H1 (cell line): Measurements from ENCODE around the gene ATP5PB. TPM values are rescaled to one million over a fixed set of nuclear protein-coding genes. Genes with fewer than 3 reads are reported as not detected.

ENCODE experiments used
- CTCF ChIA-PET: fragments of 300-600 bp; sonication (Branson Sonifier 250); formaldehyde crosslinking; loops from one replicate; lab custom pipeline; 2021; ENCODE audit not compliant: partially characterized antibody; lab: Charles Lee
- POLR2A ChIA-PET: fragments of 300-600 bp; sonication (Branson Sonifier 250); formaldehyde crosslinking; loops from one replicate; lab custom pipeline; 2021; ENCODE audit warnings: inconsistent platforms; ENCODE audit not compliant: partially characterized antibody; lab: Charles Lee
- DNase-seq, 2 experiments: peaks; one replicate each; pipeline versions ENCODE4 v3.0.0 to v3.0.0-alpha.2; 2010 to 2022; ENCODE audit warnings: low spot score in 2 of 2, low read depth in 1 of 2, mixed read lengths in 1 of 2
- FAIRE-seq: peaks from 2 replicates; lab custom pipeline; 2011; peaks lifted over from hg19 to GRCh38; lab: Jason Lieb, UNC
- H2AFZ ChIP-seq: 2 replicates; pipeline ENCODE4 v1.8.1; 2012; ENCODE audit warnings: low read length, inconsistent platforms
- H2AK5ac ChIP-seq: 2 replicates; pipeline ENCODE4 v1.6.1; 2013; ENCODE audit warnings: low read depth, low read length
- H2BK120ac ChIP-seq: replicated peaks from 2 replicates; pipeline ENCODE3; 2013; ENCODE audit warnings: low read depth, low read length, inconsistent platforms
- H2BK12ac ChIP-seq: 2 replicates; pipeline ENCODE4 v1.6.1; 2013; ENCODE audit warnings: low read depth, low read length
- H2BK15ac ChIP-seq: 2 replicates; pipeline ENCODE4 v1.6.1; 2013; ENCODE audit warnings: low read length
- H2BK20ac ChIP-seq: 2 replicates; pipeline ENCODE4 v1.6.1; 2013; ENCODE audit warnings: low read length
- H2BK5ac ChIP-seq: 2 replicates; pipeline ENCODE4 v1.6.1; 2013; ENCODE audit warnings: low read depth, low read length
- H3K14ac ChIP-seq: 2 replicates; pipeline ENCODE4 v1.6.1; 2013; ENCODE audit warnings: inconsistent platforms; ENCODE audit not compliant: insufficient read length
- H3K18ac ChIP-seq: 2 replicates; pipeline ENCODE4 v1.6.1; 2013; ENCODE audit warnings: low read length; ENCODE audit errors: extremely low read depth
- H3K23ac ChIP-seq: 2 replicates; pipeline ENCODE4 v1.6.1; 2013; ENCODE audit warnings: inconsistent platforms; ENCODE audit not compliant: insufficient read length
- H3K23me2 ChIP-seq: 2 replicates; pipeline ENCODE4 v1.6.1; 2013; ENCODE audit warnings: low read depth, low read length
- H3K27ac ChIP-seq: 2 replicates; pipeline ENCODE4 v1.6.1; 2011; ENCODE audit warnings: low read depth, low read length, inconsistent platforms
- H3K27me3 ChIP-seq, 4 experiments: replicated peaks in 1 of 4; 1 replicate in 1 of 4; 2 replicates in 3 of 4; pipeline versions ENCODE4 v1.6.1 to v1.8.1; 2011 to 2013; ENCODE audit warnings: low read length in 3 of 4, mild to moderate bottlenecking in 3 of 4, inconsistent platforms in 2 of 4, mixed read lengths in 2 of 4, moderate library complexity in 1 of 4; ENCODE audit not compliant: control insufficient read depth in 3 of 4, insufficient read depth in 3 of 4; ENCODE audit errors: extremely low read depth in 1 of 4
- H3K36me3 ChIP-seq, 4 experiments: 2 replicates each; pipeline versions ENCODE4 v1.6.1 to v1.8.1; 2011 to 2013; ENCODE audit warnings: mild to moderate bottlenecking in 4 of 4, low read length in 3 of 4, moderate library complexity in 2 of 4, control low read depth in 1 of 4, inconsistent platforms in 1 of 4; ENCODE audit not compliant: insufficient read depth in 4 of 4, control insufficient read depth in 2 of 4
- H3K4ac ChIP-seq: replicated peaks from 2 replicates; pipeline ENCODE3; 2013; ENCODE audit warnings: low read length, low read depth, mixed read lengths, inconsistent platforms; ENCODE audit not compliant: insufficient read length
- H3K4me1 ChIP-seq, 4 experiments: replicated peaks in 1 of 4; 1 replicate in 1 of 4; 2 replicates in 3 of 4; pipeline versions ENCODE4 v1.6.1 to v1.8.1; 2011 to 2013; ENCODE audit warnings: low read length in 3 of 4, inconsistent platforms in 2 of 4, mixed read lengths in 1 of 4; ENCODE audit not compliant: insufficient read depth in 4 of 4, control insufficient read depth in 3 of 4
- H3K4me2 ChIP-seq, 2 experiments: 2 replicates each; pipeline versions ENCODE4 v1.6.1 to v1.8.1; 2011 to 2013; ENCODE audit warnings: low read depth in 2 of 2, low read length in 2 of 2, control low read depth in 1 of 2, inconsistent platforms in 1 of 2, mild to moderate bottlenecking in 1 of 2; ENCODE audit not compliant: insufficient read depth in 1 of 2
- H3K4me3 ChIP-seq, 4 experiments: fragments of 200-600, 300-600 bp in 1 of 4; sonication (generic), shearing (Covaris generic), sonication (Bioruptor Twin) in 1 of 4; 2 replicates each; pipeline versions ENCODE4 v1.5.1 to v1.8.1; 2011 to 2016; ENCODE audit warnings: low read length in 4 of 4, low read depth in 3 of 4, control low read depth in 2 of 4, inconsistent platforms in 2 of 4, mild to moderate bottlenecking in 2 of 4, mixed read lengths in 1 of 4, moderate library complexity in 1 of 4; ENCODE audit not compliant: insufficient read depth in 2 of 4; ENCODE audit errors: extremely low read depth in 1 of 4
- H3K56ac ChIP-seq: replicated peaks from 2 replicates; pipeline ENCODE3; 2013; ENCODE audit warnings: low read depth, mild to moderate bottlenecking, mixed read lengths, low read length, inconsistent platforms; ENCODE audit not compliant: insufficient read length
- H3K79me1 ChIP-seq: 2 replicates; pipeline ENCODE4 v1.6.1; 2013; ENCODE audit warnings: low read depth, low read length, control low read depth
- H3K79me2 ChIP-seq, 2 experiments: 2 replicates each; pipeline versions ENCODE4 v1.6.1 to v1.8.1; 2012 to 2013; ENCODE audit warnings: low read length in 2 of 2, mild to moderate bottlenecking in 2 of 2, inconsistent platforms in 1 of 2; ENCODE audit not compliant: insufficient read depth in 2 of 2, control insufficient read depth in 1 of 2
- H3K9ac ChIP-seq, 4 experiments: replicated peaks in 1 of 4; 1 replicate in 1 of 4; 2 replicates in 3 of 4; pipeline versions ENCODE4 v1.6.1 to v1.8.1; 2011 to 2013; ENCODE audit warnings: low read depth in 3 of 4, low read length in 3 of 4, control low read depth in 2 of 4, mild to moderate bottlenecking in 2 of 4, moderate library complexity in 2 of 4, inconsistent platforms in 1 of 4; ENCODE audit errors: extremely low read depth in 1 of 4
- H3K9me3 ChIP-seq, 2 experiments: 2 replicates each; pipeline versions ENCODE4 v1.6.1 to v1.8.1; 2012 to 2013; ENCODE audit warnings: mild to moderate bottlenecking in 2 of 2, moderate library complexity in 2 of 2, control low read depth in 1 of 2, inconsistent platforms in 1 of 2, low read depth in 1 of 2, low read length in 1 of 2, mixed read lengths in 1 of 2; ENCODE audit not compliant: insufficient read depth in 2 of 2
- H4K20me1 ChIP-seq, 2 experiments: replicated peaks in 1 of 2; 2 replicates each; pipeline versions ENCODE3 to v1.8.1; 2011 to 2013; ENCODE audit warnings: inconsistent platforms in 2 of 2, low read length in 2 of 2, mild to moderate bottlenecking in 1 of 2; ENCODE audit not compliant: insufficient read depth in 2 of 2, control insufficient read depth in 1 of 2
- H4K5ac ChIP-seq: 2 replicates; pipeline ENCODE4 v1.6.1; 2013; ENCODE audit warnings: low read length, low read depth, mixed read lengths, inconsistent platforms; ENCODE audit not compliant: insufficient read length
- H4K8ac ChIP-seq: 2 replicates; pipeline ENCODE4 v1.8.0; 2013; ENCODE audit warnings: mild to moderate bottlenecking, moderate library complexity, low read length, inconsistent platforms; ENCODE audit not compliant: insufficient read depth; ENCODE audit errors: extremely low read depth
- H4K91ac ChIP-seq: replicated peaks from 2 replicates; pipeline ENCODE3; 2013; ENCODE audit warnings: low read length, mixed read lengths, inconsistent platforms; ENCODE audit not compliant: insufficient read length
- CBX8 ChIP-seq: fragments of 300-800, 300-1000 bp; sonication (generic); IDR thresholded peaks from 2 replicates; pipeline ENCODE4 v1.7.1; 2016; ENCODE audit warnings: low read depth, low read length, borderline replicate concordance
- CHD1 ChIP-seq: IDR thresholded peaks from 2 replicates; pipeline ENCODE4 v1.6.1; 2012; ENCODE audit warnings: low read depth, low read length, improper control_type of control experiment
- FOSL1 ChIP-seq: IDR thresholded peaks from 2 replicates; pipeline ENCODE4 v1.6.1; 2011; ENCODE audit warnings: mild to moderate bottlenecking, low read depth, low read length, moderate library complexity; ENCODE audit not compliant: insufficient read depth
- GTF2F1 ChIP-seq: IDR thresholded peaks from 2 replicates; pipeline ENCODE4 v1.6.1; 2012; ENCODE audit warnings: low read depth, low read length, improper control_type of control experiment, borderline replicate concordance
- JUN ChIP-seq: IDR thresholded peaks from 2 replicates; pipeline ENCODE4 v1.6.1; 2011; ENCODE audit warnings: low read depth, mild to moderate bottlenecking, improper control_type of control experiment, low read length
- JUND ChIP-seq: IDR thresholded peaks from 2 replicates; pipeline ENCODE4 v1.6.1; 2011; ENCODE audit warnings: mild to moderate bottlenecking, improper control_type of control experiment, low read length
- POLR2AphosphoS5 ChIP-seq: IDR thresholded peaks from 2 replicates; pipeline ENCODE4 v1.6.1; 2011; ENCODE audit warnings: low read depth, low read length
- RBBP5 ChIP-seq: IDR thresholded peaks from 2 replicates; pipeline ENCODE4 v1.7.1; 2012; ENCODE audit warnings: low read depth, mild to moderate bottlenecking, inconsistent platforms, low read length, moderate library complexity, borderline replicate concordance
- RNF2 ChIP-seq: fragments of 200-900, 300-1000 bp; sonication (generic); IDR thresholded peaks from 2 replicates; pipeline ENCODE4 v1.7.1; 2016; ENCODE audit warnings: borderline replicate concordance, low read depth, mild to moderate bottlenecking, antibody characterized with exemption, low read length; ENCODE audit not compliant: poor library complexity, severe bottlenecking; ENCODE audit errors: missing control alignments
- RXRA ChIP-seq: IDR thresholded peaks from 2 replicates; pipeline ENCODE4 v1.6.1; 2011; ENCODE audit warnings: low read depth, mild to moderate bottlenecking, low read length, moderate library complexity; ENCODE audit not compliant: insufficient read depth
- SP1 ChIP-seq: IDR thresholded peaks from 2 replicates; pipeline ENCODE4 v1.6.1; 2011; ENCODE audit warnings: low read depth, low read length
- SP2 ChIP-seq: IDR thresholded peaks from 2 replicates; pipeline ENCODE4 v1.6.1; 2012; ENCODE audit warnings: mild to moderate bottlenecking, low read length, inconsistent platforms
- WGBS, 2 experiments: shearing (Covaris generic) in 1 of 2; methylation state at CpG; one replicate each; pipeline versions ENCODE4 v1.1.6 to v1.1.7; 2013 to 2015; ENCODE audit warnings: low lambda C conversion rate in 2 of 2, mixed read lengths in 2 of 2, inconsistent platforms in 1 of 2, low coverage in 1 of 2, missing lambda C conversion rate in 1 of 2; ENCODE audit not compliant: insufficient replicate concordance in 2 of 2, insufficient coverage in 1 of 2, insufficient read length in 1 of 2; ENCODE audit errors: extremely low coverage in 1 of 2, missing lambda C conversion rate in 1 of 2; 5-methylcytosine and 5-hydroxymethylcytosine counted together
- polyA plus RNA-seq, 7 experiments: library from polyadenylated mRNA; depleted of rRNA in 3 of 7; stranded (reverse) in 5 of 7; unstranded in 2 of 7; fragments of >200 nt in 5 of 7; fragments of 200-250 nt in 2 of 7; gene quantifications; 1 replicate in 5 of 7; 2 replicates in 1 of 7; 4 replicates in 1 of 7; pipeline versions ENCODE4 v1.2.1 to v1.2.3, GENCODE V29; 2011 to 2013; ENCODE audit warnings: missing spikeins in 2 of 7, mixed read lengths in 2 of 7
- total RNA-seq: library from RNA; stranded (reverse); fragmentation: NEBNext Ultra II Directional; extraction: Animal tissue kit (Norgen Biotek cat#: 25700); gene quantifications from 2 replicates; pipeline ENCODE4 v1.2.1, GENCODE V29; 2021
- TF ChIP-seq, protein P1 (sequence below): IDR thresholded peaks from 2 replicates; pipeline ENCODE4 v1.6.1; 2012; ENCODE audit warnings: low read length, inconsistent platforms

ATP5PB gene
- total and polyA plus RNA-seq, 2 of the 8 experiments (the other 6 are each of a cell fraction or from before 2014, with no cell fraction given), result 232 to 262 TPM

DNA sequence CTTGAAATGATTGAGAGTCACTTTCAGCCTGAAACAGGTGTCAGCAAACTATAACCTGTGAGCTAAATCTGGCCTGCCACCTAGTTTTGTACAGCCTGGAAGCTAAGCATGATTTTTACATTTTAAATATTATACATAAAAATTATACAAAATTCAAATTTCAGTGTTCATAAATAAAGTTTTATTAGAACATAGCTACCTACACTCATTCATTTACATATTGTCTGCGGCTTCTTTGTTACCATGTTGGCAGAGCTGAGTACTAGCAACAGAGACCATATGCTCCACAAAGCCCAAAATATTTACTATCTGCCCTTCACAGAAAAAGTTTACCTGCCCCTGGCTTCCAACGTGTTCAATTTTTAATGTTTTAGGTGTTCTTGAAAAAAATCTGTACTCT lies 16.5 kb downstream of the ATP5PB start:
- Histone ChIP-seq H3K79me1 (no peaks in the 10 kb centered on the region), H3K14ac (no peak overlapping the region), H2BK5ac (no peak overlapping the region), H3K4me2 (no peak overlapping the region), H3K36me3 (peaks cover 0 to 18% (median 5%) of the 10 kb centered on the region in 4 experiments; a peak in 5 of 8 replicates), H2BK12ac (no peak overlapping the region), H3K23ac (no peak overlapping the region), H2BK20ac (no peak overlapping the region), H2AK5ac (no peak overlapping the region), H2AFZ (no peak overlapping the region), H3K9ac (no peak overlapping the region), H3K4ac (no peak overlapping the region), H3K4me1 (no peaks in the 10 kb centered on the region), H3K27me3 (no peaks in the 10 kb centered on the region), H2BK120ac (no peak overlapping the region), H3K56ac (no peak overlapping the region), H2BK15ac (no peak overlapping the region), H3K27ac (no peak overlapping the region), H4K20me1 (no peaks in the 10 kb centered on the region), H4K5ac (no peak overlapping the region), H3K79me2 (no peaks in the 10 kb centered on the region), H3K18ac (no peak overlapping the region), H3K4me3 (no peak overlapping the region), H4K91ac (no peak overlapping the region), H4K8ac (no peak overlapping the region), H3K23me2 (no peaks in the 10 kb centered on the region), H3K9me3 (no peaks in the 10 kb centered on the region)
- no peak for TF ChIP-seq RXRA
- no peak for TF ChIP-seq JUND
- TF ChIP-seq CBX8, result no peak
- TF ChIP-seq FOSL1, result no peak
- TF ChIP-seq SP1, result no peak
- no peak for TF ChIP-seq GTF2F1
- no peak for TF ChIP-seq JUN
- TF ChIP-seq, protein P1, sequence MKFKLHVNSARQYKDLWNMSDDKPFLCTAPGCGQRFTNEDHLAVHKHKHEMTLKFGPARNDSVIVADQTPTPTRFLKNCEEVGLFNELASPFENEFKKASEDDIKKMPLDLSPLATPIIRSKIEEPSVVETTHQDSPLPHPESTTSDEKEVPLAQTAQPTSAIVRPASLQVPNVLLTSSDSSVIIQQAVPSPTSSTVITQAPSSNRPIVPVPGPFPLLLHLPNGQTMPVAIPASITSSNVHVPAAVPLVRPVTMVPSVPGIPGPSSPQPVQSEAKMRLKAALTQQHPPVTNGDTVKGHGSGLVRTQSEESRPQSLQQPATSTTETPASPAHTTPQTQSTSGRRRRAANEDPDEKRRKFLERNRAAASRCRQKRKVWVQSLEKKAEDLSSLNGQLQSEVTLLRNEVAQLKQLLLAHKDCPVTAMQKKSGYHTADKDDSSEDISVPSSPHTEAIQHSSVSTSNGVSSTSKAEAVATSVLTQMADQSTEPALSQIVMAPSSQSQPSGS, result no peak
- TF ChIP-seq SP2, result no peak
- TF ChIP-seq POLR2AphosphoS5, result no peak
- TF ChIP-seq CHD1, result no peak
- no peak for TF ChIP-seq RBBP5
- TF ChIP-seq RNF2, result no peak
- no peak for FAIRE-seq
- ChIA-PET POLR2A (no interaction called here), CTCF (interaction anchor here (1.2 kb wide), 1 partner anchor 10 kb away, joined by 3 read pairs; no protein-coding TSS in a partner anchor)
- DNase-seq, result no peak
- WGBS, 2 experiments, result 88% methylated on average over 2 of the region's 2 CpGs; no CpG with 5 or more reads in 1 of the 2 experiments
